ENCODE data around the gene SPDL1. TPM values are rescaled to one million over a fixed set of nuclear protein-coding genes. Genes with fewer than 3 reads are reported as not detected.
A peak's percentile ranks its signal among the peaks of the same experiment; 100 is the strongest.

Gene SPDL1
- total RNA-seq, result 11.5 TPM
- polyA plus RNA-seq, result 1 to 10 TPM; 3.4 to 9.2 (median 6.6) TPM

GRCh38 chr5:169583424-169584220, at the start of gene SPDL1:
Gene SPDL1 (plus strand): TSS chr5:169583773. CDS start chr5:169588417, 4,644 bp downstream.
- ATAC-seq (ENCODE audit: low read depth in 2 of 2) (peak; percentile 90 to 92), DNase-seq (peak; percentile 90 to 97 (median 95))
- H3K27ac ChIP-seq (ENCODE audit: insufficient read depth, low read length, poor library complexity, severe bottlenecking), result peak within 1 kb of the TSS; percentile 75
- peak within 1 kb of the TSS; percentile 75 to 98 (median 94) for H3K27ac Mint-ChIP-seq
- H3K27me3 ChIP-seq (ENCODE audit: control insufficient read depth, insufficient read depth, low read length), result peaks cover 2% of the 10 kb centered on the region
- H3K9me3 Mint-ChIP-seq, result peaks cover 0 to 2% (median 0%) of the 10 kb centered on the region in 7 donors
- H3K9me3 ChIP-seq (ENCODE audit: control insufficient read depth in 2 of 2, low read length in 2 of 2), result no peaks in the 10 kb centered on the region
- peaks cover 16% of the 10 kb centered on the region for H3K4me1 ChIP-seq (ENCODE audit: control insufficient read depth, insufficient read depth, low read length, poor library complexity, severe bottlenecking)
- H3K4me3 Mint-ChIP-seq, result peak within 1 kb of the TSS; percentile 93 to 100 (median 98)
- H3K4me1 Mint-ChIP-seq, result peaks cover 9 to 63% (median 29%) of the 10 kb centered on the region in 4 donors
- H3K36me3 ChIP-seq (ENCODE audit: control insufficient read depth, insufficient read depth, low read length), result peaks cover 4% of the 10 kb centered on the region
- peak within 1 kb of the TSS; percentile 91 for H3K4me3 ChIP-seq (ENCODE audit: low read depth, low read length)
- H3K36me3 Mint-ChIP-seq, result peaks cover 6% of the 10 kb centered on the region
- H3K27me3 Mint-ChIP-seq, result peaks cover 8% of the 10 kb centered on the region

GRCh38 chr5:169534311-169534880, 49.2 kb upstream of the SPDL1 start:
- peaks cover 0 to 2% (median 0%) of the 10 kb centered on the region in 7 donors for H3K9me3 Mint-ChIP-seq
- no peak overlapping the region for H3K4me3 Mint-ChIP-seq

GRCh38 chr5:169534939-169535338, 48.6 kb upstream of the SPDL1 start:
- Mint-ChIP-seq H3K4me1 (no peaks in the 10 kb centered on the region), H3K36me3 (no peaks in the 10 kb centered on the region), H3K9me3 (peaks cover 0 to 2% (median 0%) of the 10 kb centered on the region in 7 donors), H3K27me3 (peaks cover 21% of the 10 kb centered on the region), H3K4me3 (no peak overlapping the region), H3K27ac (no peak overlapping the region)
- DNase-seq, result no peak
- H3K9me3 ChIP-seq (ENCODE audit: control insufficient read depth in 2 of 2, low read length in 2 of 2), result no peaks in the 10 kb centered on the region
- no peaks in the 10 kb centered on the region for H3K36me3 ChIP-seq (ENCODE audit: control insufficient read depth, insufficient read depth, low read length)
- H3K27me3 ChIP-seq (ENCODE audit: control insufficient read depth, insufficient read depth, low read length), result peaks cover 2% of the 10 kb centered on the region
- ATAC-seq (ENCODE audit: low read depth in 2 of 2), result no peak
- no peak overlapping the region for H3K4me3 ChIP-seq (ENCODE audit: low read depth, low read length)
- no peaks in the 10 kb centered on the region for H3K4me1 ChIP-seq (ENCODE audit: control insufficient read depth, insufficient read depth, low read length, poor library complexity, severe bottlenecking)
- H3K27ac ChIP-seq (ENCODE audit: insufficient read depth, low read length, poor library complexity, severe bottlenecking), result no peak overlapping the region

More at GRCh38 chr5:169534311-169534880, 49.2 kb upstream of the SPDL1 start:
- H3K4me1 Mint-ChIP-seq, result no peaks in the 10 kb centered on the region
- H3K27me3 ChIP-seq (ENCODE audit: control insufficient read depth, insufficient read depth, low read length), result peaks cover 2% of the 10 kb centered on the region
- H3K36me3 ChIP-seq (ENCODE audit: control insufficient read depth, insufficient read depth, low read length), result no peaks in the 10 kb centered on the region
- H3K27ac ChIP-seq (ENCODE audit: insufficient read depth, low read length, poor library complexity, severe bottlenecking), result no peak overlapping the region
- DNase-seq, result no peak
- no peaks in the 10 kb centered on the region for H3K9me3 ChIP-seq (ENCODE audit: control insufficient read depth in 2 of 2, low read length in 2 of 2)
- no peaks in the 10 kb centered on the region for H3K4me1 ChIP-seq (ENCODE audit: control insufficient read depth, insufficient read depth, low read length, poor library complexity, severe bottlenecking)
- peaks cover 21% of the 10 kb centered on the region for H3K27me3 Mint-ChIP-seq
- no peaks in the 10 kb centered on the region for H3K36me3 Mint-ChIP-seq
- no peak overlapping the region for H3K4me3 ChIP-seq (ENCODE audit: low read depth, low read length)
- no peak for ATAC-seq (ENCODE audit: low read depth in 2 of 2)
- H3K27ac Mint-ChIP-seq, result no peak overlapping the region

GRCh38 chr5:169538944-169539343, 44.6 kb upstream of the SPDL1 start:
- no peak for DNase-seq
- Histone ChIP-seq H3K27ac (ENCODE audit: insufficient read depth, low read length, poor library complexity, severe bottlenecking) (no peak overlapping the region), H3K9me3 (ENCODE audit: control insufficient read depth in 2 of 2, low read length in 2 of 2) (no peaks in the 10 kb centered on the region), H3K27me3 (ENCODE audit: control insufficient read depth, insufficient read depth, low read length) (peaks cover 2% of the 10 kb centered on the region), H3K4me1 (ENCODE audit: control insufficient read depth, insufficient read depth, low read length, poor library complexity, severe bottlenecking) (no peaks in the 10 kb centered on the region), H3K36me3 (ENCODE audit: control insufficient read depth, insufficient read depth, low read length) (no peaks in the 10 kb centered on the region), H3K4me3 (ENCODE audit: low read depth, low read length) (no peak overlapping the region)
- no peak overlapping the region for H3K27ac Mint-ChIP-seq
- no peaks in the 10 kb centered on the region for H3K4me1 Mint-ChIP-seq
- no peaks in the 10 kb centered on the region for H3K36me3 Mint-ChIP-seq
- H3K27me3 Mint-ChIP-seq, result peaks cover 26% of the 10 kb centered on the region
- ATAC-seq (ENCODE audit: low read depth in 2 of 2), result no peak
- H3K9me3 Mint-ChIP-seq, result peaks cover 0 to 3% (median 1%) of the 10 kb centered on the region in 7 donors
- no peak overlapping the region for H3K4me3 Mint-ChIP-seq

- H3K27me3 ChIP-seq (ENCODE audit: control insufficient read depth, insufficient read depth, low read length), result peaks cover 3% of the 10 kb centered on the region
- peaks cover 18% of the 10 kb centered on the region for H3K27me3 Mint-ChIP-seq
- no peaks in the 10 kb centered on the region for H3K4me1 Mint-ChIP-seq
- H3K9me3 Mint-ChIP-seq, result peaks cover 0 to 3% (median 0%) of the 10 kb centered on the region in 7 donors
- H3K9me3 ChIP-seq (ENCODE audit: control insufficient read depth in 2 of 2, low read length in 2 of 2), result no peaks in the 10 kb centered on the region
- no peak overlapping the region for H3K4me3 Mint-ChIP-seq
- H3K36me3 ChIP-seq (ENCODE audit: control insufficient read depth, insufficient read depth, low read length), result no peaks in the 10 kb centered on the region
- H3K4me1 ChIP-seq (ENCODE audit: control insufficient read depth, insufficient read depth, low read length, poor library complexity, severe bottlenecking), result no peaks in the 10 kb centered on the region
- H3K27ac Mint-ChIP-seq, result no peak overlapping the region
- no peak for ATAC-seq (ENCODE audit: low read depth in 2 of 2)
- no peak overlapping the region for H3K27ac ChIP-seq (ENCODE audit: insufficient read depth, low read length, poor library complexity, severe bottlenecking)
- no peak overlapping the region for H3K4me3 ChIP-seq (ENCODE audit: low read depth, low read length)
- H3K36me3 Mint-ChIP-seq, result no peaks in the 10 kb centered on the region
- no peak for DNase-seq
These were observed 40.8 kb upstream of the SPDL1 start for GRCh38 chr5:169542811-169543210.

- Histone ChIP-seq H3K9me3 (ENCODE audit: control insufficient read depth in 2 of 2, low read length in 2 of 2) (no peaks in the 10 kb centered on the region), H3K27ac (ENCODE audit: insufficient read depth, low read length, poor library complexity, severe bottlenecking) (no peak overlapping the region), H3K4me3 (ENCODE audit: low read depth, low read length) (no peak overlapping the region), H3K4me1 (ENCODE audit: control insufficient read depth, insufficient read depth, low read length, poor library complexity, severe bottlenecking) (no peaks in the 10 kb centered on the region), H3K27me3 (ENCODE audit: control insufficient read depth, insufficient read depth, low read length) (peaks cover 3% of the 10 kb centered on the region), H3K36me3 (ENCODE audit: control insufficient read depth, insufficient read depth, low read length) (no peaks in the 10 kb centered on the region)
- H3K27me3 Mint-ChIP-seq, result peaks cover 25% of the 10 kb centered on the region
- H3K4me1 Mint-ChIP-seq, result no peaks in the 10 kb centered on the region
- H3K36me3 Mint-ChIP-seq, result no peaks in the 10 kb centered on the region
- no peak overlapping the region for H3K4me3 Mint-ChIP-seq
- peaks cover 0 to 3% (median 0%) of the 10 kb centered on the region in 7 donors for H3K9me3 Mint-ChIP-seq
- ATAC-seq (ENCODE audit: low read depth in 2 of 2) (no peak), DNase-seq (no peak)
- no peak overlapping the region for H3K27ac Mint-ChIP-seq
These were observed 39.2 kb upstream of the SPDL1 start for GRCh38 chr5:169544264-169544950.

- Histone ChIP-seq H3K4me3 (ENCODE audit: low read depth, low read length) (no peak overlapping the region), H3K27me3 (ENCODE audit: control insufficient read depth, insufficient read depth, low read length) (peaks cover 14% of the 10 kb centered on the region), H3K27ac (ENCODE audit: insufficient read depth, low read length, poor library complexity, severe bottlenecking) (no peak overlapping the region), H3K36me3 (ENCODE audit: control insufficient read depth, insufficient read depth, low read length) (no peaks in the 10 kb centered on the region), H3K4me1 (ENCODE audit: control insufficient read depth, insufficient read depth, low read length, poor library complexity, severe bottlenecking) (no peaks in the 10 kb centered on the region), H3K9me3 (ENCODE audit: control insufficient read depth in 2 of 2, low read length in 2 of 2) (no peaks in the 10 kb centered on the region)
- Mint-ChIP-seq H3K27ac (no peak overlapping the region), H3K4me1 (no peaks in the 10 kb centered on the region), H3K4me3 (no peak overlapping the region), H3K9me3 (peaks cover 0 to 3% (median 0%) of the 10 kb centered on the region in 7 donors), H3K27me3 (peaks cover 38% of the 10 kb centered on the region), H3K36me3 (no peaks in the 10 kb centered on the region)
- peak in 1 of 3 donors; percentile 12 for DNase-seq
- no peak for ATAC-seq (ENCODE audit: low read depth in 2 of 2)
These were observed 37.8 kb upstream of the SPDL1 start for GRCh38 chr5:169545762-169546161.

All from CD4-positive, CD25-positive, alpha-beta regulatory T cell (primary cell).